GM21717 (cell line): Measurements from ENCODE around the gene NEAT1.

ENCODE experiments used
- ATAC-seq: cut with Tn5 transposase; IDR thresholded peaks from one replicate; pipeline ENCODE4 v1.9.1; 2021; ENCODE audit warnings: mild to moderate bottlenecking, moderate library complexity; ENCODE audit not compliant: unreplicated experiment

NEAT1 gene

DNA sequence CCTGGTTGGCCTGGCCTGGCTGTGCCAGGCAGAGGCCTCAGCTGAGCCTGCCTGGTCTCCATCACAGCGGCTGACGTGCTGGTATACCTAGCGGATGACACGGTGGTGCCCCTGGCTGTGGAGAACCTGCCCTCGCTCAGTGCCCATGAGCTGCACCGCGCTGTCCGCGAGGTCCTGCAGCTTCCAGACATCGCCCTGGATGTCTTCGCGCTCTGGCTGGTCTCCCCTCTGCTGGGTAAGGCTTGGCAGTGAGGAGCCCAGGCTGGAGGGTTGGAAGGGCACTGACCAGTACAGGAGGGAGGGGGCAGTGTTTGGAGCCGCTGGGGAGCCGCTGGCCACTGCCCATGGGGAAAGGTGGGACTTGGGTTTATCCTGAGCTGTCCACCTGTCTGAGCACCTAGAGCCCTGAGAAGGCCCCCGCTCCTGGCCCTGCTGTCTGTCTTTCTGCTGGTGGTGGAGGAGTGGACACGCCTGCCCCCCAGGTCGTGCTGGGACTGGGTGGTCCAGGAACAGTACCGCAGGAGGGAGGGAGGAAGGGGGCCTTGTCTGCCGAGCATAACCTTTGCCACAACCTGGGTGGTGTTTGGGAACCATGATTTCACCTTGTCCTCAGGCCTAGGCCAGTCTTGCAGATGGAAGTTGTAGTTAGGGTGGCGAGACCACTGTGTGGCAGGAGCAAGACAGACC, 33.2 kb upstream of the NEAT1 start:
- ATAC-seq: no peak

GRCh38 chr11:65390099-65390941, 32.3 kb upstream of the NEAT1 start:
- ATAC-seq: no peak

DNA sequence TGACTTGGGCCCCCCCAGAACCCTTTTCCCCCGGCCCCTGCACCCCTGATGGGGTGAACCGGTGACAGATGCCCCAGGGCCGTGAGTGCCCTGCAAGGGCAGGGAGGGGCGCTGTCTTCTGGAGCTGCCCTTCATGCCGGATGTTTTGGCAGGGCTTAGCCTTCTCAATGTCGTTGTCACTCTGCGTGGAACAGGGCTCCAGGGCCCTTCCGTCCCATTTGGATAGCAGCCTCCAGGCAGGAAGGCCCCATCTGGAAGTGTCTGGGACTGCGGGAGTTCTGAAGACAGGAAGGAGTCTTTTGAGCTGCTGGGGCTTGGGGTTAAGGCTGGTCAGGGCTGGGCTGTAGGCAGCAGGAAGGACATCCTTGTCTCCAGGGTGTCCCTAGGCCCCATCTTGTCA, 31.6 kb upstream of the NEAT1 start:
- ATAC-seq: no peak

DNA sequence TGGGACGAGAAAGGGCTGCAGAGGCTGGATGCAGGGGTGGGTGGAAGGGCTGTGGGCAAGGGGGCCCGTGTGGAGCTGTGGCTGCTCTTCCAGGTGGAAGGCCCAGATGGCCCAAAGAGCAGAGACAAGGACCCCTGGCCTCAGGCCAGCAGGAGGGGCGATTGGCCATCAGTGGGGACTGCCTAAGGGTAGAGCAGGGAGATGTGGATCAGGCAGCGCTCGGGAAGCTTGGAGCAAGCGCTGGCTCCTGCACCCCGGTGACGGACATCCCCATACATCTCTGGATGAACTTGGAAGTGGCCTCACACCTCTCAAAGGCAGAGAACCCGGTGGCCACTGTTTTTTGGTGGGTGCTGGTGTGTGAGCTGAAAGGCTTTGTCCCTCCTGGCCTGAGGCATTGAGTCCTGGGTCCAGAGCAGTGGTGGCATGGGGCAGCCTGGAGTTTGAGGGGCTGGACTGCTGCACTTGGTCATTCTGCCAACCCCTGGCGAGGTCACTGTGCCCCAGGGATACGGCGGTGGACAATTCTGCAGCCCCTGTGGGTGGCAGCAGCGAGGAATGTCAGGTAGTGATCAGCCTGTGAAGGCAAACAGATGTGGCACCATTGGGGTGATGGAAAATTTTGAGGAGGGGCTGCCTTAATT, 30.3 kb upstream of the NEAT1 start:
- ATAC-seq: no peak

DNA sequence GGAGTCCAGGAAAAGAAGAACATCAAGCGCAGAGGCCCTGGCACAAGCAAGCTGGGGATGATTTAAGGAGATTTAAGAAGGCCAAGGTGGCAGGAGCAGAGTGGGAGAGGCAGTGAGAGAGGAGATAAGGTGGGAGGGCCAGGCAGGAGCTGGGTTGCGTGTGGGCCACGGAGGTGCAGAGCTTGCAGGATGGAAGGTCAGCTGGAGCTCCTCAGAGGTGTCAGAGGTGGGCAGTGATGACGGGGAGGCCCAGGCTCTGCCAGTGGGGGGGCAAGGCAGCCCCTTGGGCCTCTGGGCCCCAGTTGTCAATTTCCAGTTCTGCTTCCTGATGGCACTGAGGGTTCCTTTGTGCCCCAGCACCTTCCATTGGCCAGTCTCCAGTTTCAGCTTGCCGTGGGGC, 29.7 kb upstream of the NEAT1 start:
- no peak for ATAC-seq

DNA sequence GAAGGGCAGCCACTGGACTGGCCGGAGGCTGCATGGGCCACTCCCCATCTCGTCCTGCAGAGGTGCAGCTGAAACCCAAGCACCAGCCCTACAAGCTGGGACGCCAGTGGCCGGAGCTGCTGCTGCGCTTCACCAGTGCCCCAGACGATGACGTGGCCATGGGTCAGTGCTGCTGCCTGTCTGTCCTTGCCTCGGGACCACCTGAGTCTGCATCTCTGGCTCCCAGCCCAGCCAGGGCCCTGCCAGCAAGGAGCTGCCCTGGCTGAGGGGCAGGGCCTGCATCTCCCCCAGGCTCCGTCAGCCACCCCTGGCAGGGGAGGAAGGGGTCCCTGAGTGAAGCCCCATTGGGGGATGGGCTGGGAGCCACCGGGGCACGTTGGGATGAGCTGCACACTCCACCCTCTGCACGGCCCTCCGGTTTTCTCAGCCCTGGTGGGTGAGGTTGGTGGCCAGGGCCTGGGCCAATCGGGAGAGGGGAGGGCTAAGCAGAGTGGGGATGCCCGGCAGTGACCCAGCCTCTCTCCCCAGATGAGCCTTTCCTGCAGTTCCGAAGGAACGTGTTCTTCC, 29.0 kb upstream of the NEAT1 start:
- no peak for ATAC-seq

GRCh38 chr11:65394125-65394536, 28.5 kb upstream of the NEAT1 start:
- no peak for ATAC-seq

- no peak for ATAC-seq
Measured at GRCh38 chr11:65395961-65396530, 26.6 kb upstream of the NEAT1 start.

DNA sequence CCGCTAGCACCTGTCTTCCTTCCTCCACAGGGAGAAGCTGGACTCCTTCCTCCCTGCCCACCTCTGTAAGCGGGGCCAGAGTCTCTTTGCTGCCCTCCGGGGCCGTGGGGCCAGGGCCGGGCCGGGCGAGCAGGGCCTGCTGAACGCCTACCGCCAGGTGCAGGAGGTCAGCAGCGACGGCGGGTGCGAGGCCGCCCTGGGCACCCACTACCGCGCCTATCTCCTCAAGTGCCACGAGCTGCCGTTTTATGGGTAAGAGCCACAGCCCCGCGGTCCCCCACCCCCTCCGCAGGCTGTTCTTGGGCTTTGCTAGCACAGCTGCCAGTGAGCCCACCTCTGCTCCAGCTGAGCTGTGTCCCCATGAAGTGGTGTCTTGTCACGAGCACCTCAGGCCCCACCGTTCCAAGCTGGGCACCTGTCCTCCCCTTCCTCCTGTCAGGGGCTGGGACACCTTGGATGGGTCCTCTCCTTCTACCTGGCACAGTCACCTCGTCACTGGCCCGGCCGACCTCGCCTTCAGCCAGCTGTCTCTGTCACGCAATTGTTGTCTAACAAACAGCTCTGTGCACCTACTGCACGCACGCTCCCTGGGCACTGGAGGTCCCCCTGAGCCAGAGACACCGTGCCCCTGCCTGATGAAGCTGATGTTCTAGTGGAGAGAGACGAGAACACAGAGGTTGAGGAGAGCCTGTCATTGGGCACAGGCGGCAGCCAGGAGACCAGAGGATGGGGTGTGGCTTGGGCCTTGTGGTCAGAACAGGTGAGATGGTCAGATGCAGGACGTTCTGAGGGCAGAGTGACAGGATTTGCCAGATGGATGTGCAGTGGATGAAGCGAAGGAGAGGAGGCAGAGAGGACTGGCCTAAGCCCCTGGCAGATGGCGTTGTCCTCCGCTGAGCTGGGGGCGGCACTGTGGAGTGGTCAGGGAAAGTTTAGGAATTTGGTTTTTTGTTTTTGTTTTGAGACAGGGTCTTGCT, 25.5 kb upstream of the NEAT1 start:
- ATAC-seq: no peak

DNA sequence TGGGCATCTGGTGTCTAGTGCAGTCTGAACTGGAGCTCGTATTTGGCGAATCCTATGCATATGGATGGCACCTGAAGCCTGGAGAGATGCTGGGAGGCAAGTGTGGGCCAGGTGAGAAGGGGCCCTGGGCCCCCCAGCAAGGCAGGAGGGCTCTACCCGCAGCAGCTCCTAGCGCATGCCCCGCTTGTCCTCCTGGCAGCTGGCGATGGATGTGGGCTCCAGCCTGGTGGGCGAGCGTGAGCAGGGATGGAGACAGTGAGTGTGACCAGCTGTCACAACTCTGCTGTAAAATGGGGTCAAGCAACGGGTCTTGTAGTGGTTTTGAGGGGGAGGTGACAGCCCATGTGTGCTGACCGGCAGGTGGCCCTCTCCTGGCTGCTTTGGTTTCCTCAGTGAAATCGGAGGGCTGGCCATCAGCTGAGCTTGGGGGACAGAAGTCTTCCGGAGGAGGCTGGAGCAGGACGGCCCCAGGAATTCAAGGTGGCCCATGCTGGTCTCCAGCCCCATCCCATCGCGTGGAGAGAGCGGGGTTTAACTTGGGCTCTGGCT, 24.2 kb upstream of the NEAT1 start:
- no peak for ATAC-seq

DNA sequence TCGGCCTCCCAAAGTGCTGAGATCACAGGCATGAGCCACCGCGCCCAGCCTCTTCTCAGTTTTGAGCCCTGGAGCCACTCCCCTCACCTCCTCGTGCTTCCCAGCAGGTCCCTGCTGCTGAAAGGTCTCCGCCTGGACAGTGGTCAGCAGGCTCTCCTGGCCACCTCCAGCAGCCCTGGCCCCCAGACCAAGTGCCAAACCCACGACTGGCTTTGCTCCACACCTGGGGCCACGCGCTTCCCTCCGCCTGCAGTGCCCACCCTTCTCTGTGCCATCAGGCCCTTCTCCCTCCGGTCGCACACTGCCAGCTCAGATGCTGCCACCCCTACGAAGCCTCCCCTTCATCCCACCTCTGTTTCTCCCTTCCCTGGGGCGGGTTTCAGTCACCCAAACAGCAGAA, 23.3 kb upstream of the NEAT1 start:
- no peak for ATAC-seq

- ATAC-seq: no peak
Measured at GRCh38 chr11:65399845-65400244, 22.8 kb upstream of the NEAT1 start.

GRCh38 chr11:65400307-65401072, 22.1 kb upstream of the NEAT1 start:
- no peak for ATAC-seq

GRCh38 chr11:65401073-65401802, 21.4 kb upstream of the NEAT1 start:
- ATAC-seq: no peak

DNA sequence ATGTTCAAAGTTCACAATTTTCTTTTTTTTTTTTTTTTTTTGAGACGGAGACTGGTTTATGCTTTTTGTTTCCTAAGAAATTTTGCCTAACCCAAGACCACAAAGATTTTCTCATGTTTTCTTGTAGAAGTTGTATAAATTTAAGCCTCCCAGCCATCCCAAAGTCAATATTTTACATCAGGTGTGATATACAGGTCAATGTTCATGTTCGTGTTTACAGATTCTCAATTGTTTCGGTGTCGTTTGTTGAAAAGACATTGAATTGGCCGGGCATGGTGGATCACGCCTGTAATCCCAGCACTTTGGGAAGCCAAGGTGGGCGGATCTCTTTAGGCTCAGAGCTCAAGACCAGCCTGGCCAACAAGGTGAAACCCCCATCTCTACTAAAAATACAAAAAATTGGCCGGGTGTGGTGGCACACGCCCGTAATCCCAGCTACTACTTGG, 20.8 kb upstream of the NEAT1 start:
- no peak for ATAC-seq

DNA sequence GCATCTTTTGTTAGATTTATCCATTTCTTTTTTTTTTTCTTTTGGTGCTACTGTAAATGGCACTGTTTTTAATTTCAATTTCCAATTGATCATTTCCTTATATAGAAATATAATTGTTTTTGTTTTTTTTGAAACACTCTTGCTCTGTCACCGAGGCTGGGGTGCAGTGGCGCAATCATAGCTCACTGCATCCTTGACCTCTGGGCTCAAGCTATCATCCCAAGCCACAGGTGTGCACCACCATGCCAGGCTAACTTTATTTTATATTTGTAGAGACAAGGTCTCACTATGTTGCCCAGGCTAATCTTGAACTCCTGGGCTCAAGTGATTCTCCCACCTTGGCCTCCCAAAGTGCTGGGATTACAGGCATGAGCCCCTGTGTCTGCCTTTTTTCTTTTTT, 19.8 kb upstream of the NEAT1 start:
- ATAC-seq: no peak

DNA sequence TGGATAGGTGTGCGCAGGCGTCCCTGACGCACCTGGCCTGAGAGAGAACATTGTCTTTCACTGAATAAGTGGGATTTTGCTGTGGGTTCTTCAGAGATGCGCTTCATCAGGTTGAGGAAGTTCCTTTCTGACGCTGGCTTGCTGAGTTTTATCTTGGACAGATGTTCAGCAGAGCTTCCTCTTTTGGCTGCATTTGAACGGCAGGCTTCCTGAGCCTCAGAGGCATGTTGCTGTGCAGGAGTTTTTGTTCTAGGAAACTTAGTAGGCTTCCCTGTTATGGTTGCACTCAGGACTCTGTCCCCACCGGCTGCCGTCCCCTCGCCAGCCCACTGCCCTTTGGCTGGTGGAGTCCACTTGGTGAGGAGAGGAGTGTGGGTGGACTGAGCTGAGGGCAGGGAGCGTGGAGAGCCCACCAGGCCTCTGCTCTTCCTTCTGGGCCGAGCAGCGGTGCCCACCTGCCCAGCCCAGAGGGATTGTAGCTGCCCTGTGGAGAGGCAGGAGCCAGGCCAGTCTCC, 18.9 kb upstream of the NEAT1 start:
- no peak for ATAC-seq

GRCh38 chr11:65404210-65404609, 18.4 kb upstream of the NEAT1 start:
- no peak for ATAC-seq
